Measurements from ENCODE around the gene MRO.

DNA sequence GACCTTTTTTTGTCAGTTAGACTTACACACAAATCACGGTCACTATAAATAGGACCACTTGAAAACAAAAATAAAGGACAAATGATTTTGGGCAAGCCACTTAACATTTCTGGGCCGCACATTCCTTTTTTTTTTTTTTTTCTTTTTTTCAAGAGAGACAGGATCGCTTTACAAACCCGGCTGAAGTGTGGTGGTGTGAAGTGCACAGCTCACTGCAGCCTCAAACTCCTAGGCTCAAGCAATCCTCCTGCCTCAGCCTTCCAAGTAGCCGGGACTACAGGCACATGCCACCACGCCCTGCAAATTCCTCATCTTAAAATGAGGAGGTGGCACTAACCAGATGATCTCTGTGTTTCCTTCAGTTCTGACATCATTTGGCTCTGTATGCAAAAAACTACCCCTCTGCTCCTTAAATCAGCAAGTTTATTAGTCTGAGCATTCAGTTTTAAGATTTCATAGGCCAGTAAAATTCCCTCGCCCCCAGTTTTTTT is 28.3 kb upstream of the MRO start:
- TF ChIP-seq POLR2A (IDR thresholded peaks at IDR 0.05; ENCODE audit: low read length) (no peak), GATA1 (IDR thresholded peaks at IDR 0.05; ENCODE audit: low read depth, low read length) (no peak)
